GM18508 (cell line): ENCODE results near the gene ZFHX3.

Source experiments
- ATAC-seq: cut with Tn5 transposase; IDR thresholded peaks from one replicate; pipeline ENCODE4 v1.9.1; 2021; ENCODE audit warnings: moderate number of reproducible peaks; ENCODE audit not compliant: insufficient read depth, unreplicated experiment

Gene ZFHX3

GRCh38 chr16:72983728-72984350 lies 64.1 kb downstream of the ZFHX3 start:
- ATAC-seq: no peak

- ATAC-seq: no peak
Observed at GRCh38 chr16:72983241-72983640, 64.7 kb downstream of the ZFHX3 start.

- ATAC-seq: no peak
Observed at GRCh38 chr16:72979974-72980373, 68.0 kb downstream of the ZFHX3 start.

GRCh38 chr16:72978212-72978611 lies 69.7 kb downstream of the ZFHX3 start:
- no peak for ATAC-seq

GRCh38 chr16:72977127-72977526 lies 70.8 kb downstream of the ZFHX3 start:
- no peak for ATAC-seq

- ATAC-seq: no peak
Observed at GRCh38 chr16:72976438-72977064, 71.4 kb downstream of the ZFHX3 start.

GRCh38 chr16:72975809-72976437 lies 72.0 kb downstream of the ZFHX3 start:
- no peak for ATAC-seq

- no peak for ATAC-seq
Observed at GRCh38 chr16:72974142-72974769, 73.7 kb downstream of the ZFHX3 start.

- no peak for ATAC-seq
Observed at GRCh38 chr16:72972878-72973571, 74.9 kb downstream of the ZFHX3 start.

- ATAC-seq: no peak
Observed at GRCh38 chr16:72971370-72971769, 76.6 kb downstream of the ZFHX3 start.

- ATAC-seq: no peak
Observed at GRCh38 chr16:72970656-72971055, 77.3 kb downstream of the ZFHX3 start.

GRCh38 chr16:72969812-72970211 lies 78.1 kb downstream of the ZFHX3 start:
- ATAC-seq: no peak

- ATAC-seq: no peak
Observed at GRCh38 chr16:72969146-72969545, 78.8 kb downstream of the ZFHX3 start.

GRCh38 chr16:72967941-72968340 lies 80.0 kb downstream of the ZFHX3 start:
- ATAC-seq: no peak

GRCh38 chr16:72963533-72964315 lies 84.2 kb downstream of the ZFHX3 start:
- no peak for ATAC-seq

GRCh38 chr16:72962347-72962746 lies 85.6 kb downstream of the ZFHX3 start:
- no peak for ATAC-seq

GRCh38 chr16:72961863-72962262 lies 86.1 kb downstream of the ZFHX3 start:
- no peak for ATAC-seq

- no peak for ATAC-seq
Observed at GRCh38 chr16:72961115-72961832, 86.7 kb downstream of the ZFHX3 start.

- ATAC-seq: no peak
Observed at GRCh38 chr16:72960101-72960500, 87.8 kb downstream of the ZFHX3 start.
